ENCODE measurements around the gene CABP4.

The CABP4 gene

GRCh38 chr11:67508486-67509121, 53.5 kb downstream of the CABP4 start:
- Histone ChIP-seq H3K4me2 (ENCODE audit: low read length) (peak overlapping the region; percentile 87), H3K9me3 (ENCODE audit: low read length) (no peaks in the 10 kb centered on the region), H3K4me1 (ENCODE audit: insufficient read depth, low read length, severe bottlenecking) (peaks cover 34% of the 10 kb centered on the region), H3K9ac (ENCODE audit: low read length) (peak overlapping the region; percentile 66), H4K20me1 (ENCODE audit: insufficient read depth, low read length) (no peaks in the 10 kb centered on the region), H2AFZ (ENCODE audit: low read length) (no peak overlapping the region), H3F3A (ENCODE audit: insufficient read depth, low read length) (0 out of 2 replicates have a peak, but pooled peaks cover 3% of the 10 kb centered on the region), H3K36me3 (ENCODE audit: insufficient read depth, low read length) (no peaks in the 10 kb centered on the region; the same call in 1 of the 2 replicates), H3K27me3 (ENCODE audit: insufficient read depth, low read length) (no peaks in the 10 kb centered on the region), H3K9me2 (ENCODE audit: low read depth, low read length) (no peaks in the 10 kb centered on the region), H3K27ac (ENCODE audit: low read depth, low read length, poor library complexity, severe bottlenecking) (peak overlapping the region; percentile 60), H3K79me2 (ENCODE audit: insufficient read depth, low read length) (no peaks in the 10 kb centered on the region), H3K4me3 (ENCODE audit: low read depth, low read length, poor library complexity, severe bottlenecking) (peak overlapping the region; percentile 81)
- TF ChIP-seq CTCF (IDR thresholded peaks at IDR 0.05; ENCODE audit: low read length) (no peak), EZH2 (IDR thresholded peaks at IDR 0.05; ENCODE audit: borderline replicate concordance, low read length) (no peak)

GRCh38 chr11:67510023-67510345, 54.8 kb downstream of the CABP4 start:
- Histone ChIP-seq H4K20me1 (ENCODE audit: insufficient read depth, low read length) (no peaks in the 10 kb centered on the region), H3F3A (ENCODE audit: insufficient read depth, low read length) (0 out of 2 replicates have a peak, but pooled peaks cover 3% of the 10 kb centered on the region), H3K36me3 (ENCODE audit: insufficient read depth, low read length) (no peaks in the 10 kb centered on the region; the same call in 1 of the 2 replicates), H3K9me3 (ENCODE audit: low read length) (no peaks in the 10 kb centered on the region), H3K4me3 (ENCODE audit: low read depth, low read length, poor library complexity, severe bottlenecking) (no peak overlapping the region), H3K79me2 (ENCODE audit: insufficient read depth, low read length) (no peaks in the 10 kb centered on the region), H2AFZ (ENCODE audit: low read length) (no peak overlapping the region), H3K4me1 (ENCODE audit: insufficient read depth, low read length, severe bottlenecking) (peaks cover 30% of the 10 kb centered on the region), H3K27ac (ENCODE audit: low read depth, low read length, poor library complexity, severe bottlenecking) (no peak overlapping the region), H3K27me3 (ENCODE audit: insufficient read depth, low read length) (no peaks in the 10 kb centered on the region), H3K4me2 (ENCODE audit: low read length) (no peak overlapping the region), H3K9me2 (ENCODE audit: low read depth, low read length) (no peaks in the 10 kb centered on the region), H3K9ac (ENCODE audit: low read length) (no peak overlapping the region)
- TF ChIP-seq CTCF (IDR thresholded peaks at IDR 0.05; ENCODE audit: low read length) (no peak), EZH2 (IDR thresholded peaks at IDR 0.05; ENCODE audit: borderline replicate concordance, low read length) (no peak)
